Measurements from ENCODE around the gene DKKL1. TPM values are rescaled to one million over a fixed set of nuclear protein-coding genes. Genes with fewer than 3 reads are reported as not detected.

The DKKL1 gene
- total RNA-seq, 1 experiment from 2014 or later = 0.95 TPM

- BruUV-seq (replicated peaks) = no TSS peak
- no peak for ATAC-seq
- no peak overlapping the region for H3K4me3 ChIP-seq (ENCODE audit: low read depth in 2 of 2, low read length in 2 of 2)
- ChIA-PET POLR2A (no interaction called here), CTCF (no interaction called here)
- no peak for DNase-seq (ENCODE audit: low read depth, low spot score)
- H3K9me3 ChIP-seq (ENCODE audit: control insufficient read depth, insufficient read depth, low read depth, low read length) = peaks cover 5% of the 10 kb centered on the region; the same call in 1 of the 2 replicates
- intact Hi-C loops (cut with micrococcal nuclease; ENCODE audit: unreplicated experiment) = no loop called here
- no peak overlapping the region for H3K27ac ChIP-seq (ENCODE audit: low read length)
- H3K36me3 ChIP-seq (ENCODE audit: control insufficient read depth, insufficient read depth, low read length) = no peaks in the 10 kb centered on the region
- no peak for TF ChIP-seq REST (IDR thresholded peaks at IDR 0.05; ENCODE audit: insufficient read depth in 1 of 2, low read depth in 2 of 2, low read length in 1 of 2)
- TF ChIP-seq SIN3A (IDR thresholded peaks at IDR 0.05; ENCODE audit: borderline replicate concordance, insufficient read depth, low read depth, low read length) = no peak
- TF ChIP-seq CTCF (IDR thresholded peaks at IDR 0.05) = no peak
- no peak for TF ChIP-seq POLR2AphosphoS5 (IDR thresholded peaks at IDR 0.05; ENCODE audit: low read depth, low read length)
- TF ChIP-seq TCF7L2 (IDR thresholded peaks at IDR 0.05; ENCODE audit: low read depth, low read length) = no peak
- H3K4me1 ChIP-seq (ENCODE audit: control insufficient read depth, insufficient read depth, low read length) = no peaks in the 10 kb centered on the region
- in situ Hi-C loops (cut with HindIII; ENCODE audit: low pct_unique_long_range_greater_than_20kb, low sequenced_read_pairs) = no loop called here
- no peaks in the 10 kb centered on the region for H3K27me3 ChIP-seq (ENCODE audit: control insufficient read depth, insufficient read depth, low read length)
Measured at GRCh38 chr19:49366110-49366509, 2.4 kb downstream of the DKKL1 start.

GRCh38 chr19:49368711-49369358, 5.2 kb downstream of the DKKL1 start:
- TF ChIP-seq POLR2AphosphoS5 (IDR thresholded peaks at IDR 0.05; ENCODE audit: low read depth, low read length) (no peak), SIN3A (IDR thresholded peaks at IDR 0.05; ENCODE audit: borderline replicate concordance, insufficient read depth, low read depth, low read length) (no peak), TCF7L2 (IDR thresholded peaks at IDR 0.05; ENCODE audit: low read depth, low read length) (no peak), REST (IDR thresholded peaks at IDR 0.05; ENCODE audit: insufficient read depth in 1 of 2, low read depth in 2 of 2, low read length in 1 of 2) (no peak), CTCF (IDR thresholded peaks at IDR 0.05) (no peak)
- Histone ChIP-seq H3K36me3 (ENCODE audit: control insufficient read depth, insufficient read depth, low read length) (no peaks in the 10 kb centered on the region), H3K27me3 (ENCODE audit: control insufficient read depth, insufficient read depth, low read length) (no peaks in the 10 kb centered on the region), H3K4me1 (ENCODE audit: control insufficient read depth, insufficient read depth, low read length) (no peaks in the 10 kb centered on the region), H3K4me3 (ENCODE audit: low read depth in 2 of 2, low read length in 2 of 2) (no peak overlapping the region), H3K9me3 (ENCODE audit: control insufficient read depth, insufficient read depth, low read depth, low read length) (peaks cover 5% of the 10 kb centered on the region; the same call in 1 of the 2 replicates), H3K27ac (ENCODE audit: low read length) (no peak overlapping the region)
- intact Hi-C loops (cut with micrococcal nuclease; ENCODE audit: unreplicated experiment) = no loop called here
- ChIA-PET CTCF (no interaction called here), POLR2A (interaction anchor here (0.7 kb wide), 1 partner anchor 30 kb away, joined by 4 read pairs; no protein-coding TSS in a partner anchor)
- no peak for DNase-seq (ENCODE audit: low read depth, low spot score)
- in situ Hi-C loops (cut with HindIII; ENCODE audit: low pct_unique_long_range_greater_than_20kb, low sequenced_read_pairs) = no loop called here
- BruUV-seq (replicated peaks) = no TSS peak
- ATAC-seq = no peak

Measured in Panc1 (cell line).